LoVo (cell line): Measurements from ENCODE around the gene GAPVD1.
"Not testable (repeated sequence)": the region's sequence is repeated elsewhere in the genome, so short reads cannot be mapped to it uniquely, and the experiment has no call there.

ENCODE experiments used
- DNase-seq: peaks from one replicate; pipeline ENCODE4 v3.0.0-alpha.2; 2016; ENCODE audit warnings: low spot score

Gene GAPVD1

GRCh38 chr9:125246261-125246667 is 15.4 kb upstream of the GAPVD1 start:
- no peak for DNase-seq

- DNase-seq: no peak
These were observed 7.4 kb upstream of the GAPVD1 start for GRCh38 chr9:125254231-125254630.

- no peak for DNase-seq
These were observed 5.7 kb upstream of the GAPVD1 start for GRCh38 chr9:125255781-125256391.

GRCh38 chr9:125258160-125258785 is 3.4 kb upstream of the GAPVD1 start:
- DNase-seq: no peak

GRCh38 chr9:125258832-125259534 is 2.6 kb upstream of the GAPVD1 start:
- DNase-seq: no peak

- no peak for DNase-seq
These were observed 1.1 kb upstream of the GAPVD1 start for GRCh38 chr9:125260561-125260960.

GRCh38 chr9:125262294-125262991 is 817 bp downstream of the GAPVD1 start:
- no peak for DNase-seq

- DNase-seq: not testable (repeated sequence)
These were observed 2.4 kb downstream of the GAPVD1 start for GRCh38 chr9:125264068-125264467.

GRCh38 chr9:125268394-125269013 is 6.9 kb downstream of the GAPVD1 start:
- no peak for DNase-seq

- no peak for DNase-seq
These were observed 7.4 kb downstream of the GAPVD1 start for GRCh38 chr9:125269014-125269397.

- no peak for DNase-seq
These were observed 9.5 kb downstream of the GAPVD1 start for GRCh38 chr9:125271081-125271480.

- DNase-seq: peak; percentile 54
These were observed 11.1 kb downstream of the GAPVD1 start for GRCh38 chr9:125272697-125273096.

- no peak for DNase-seq
These were observed 15.1 kb downstream of the GAPVD1 start for GRCh38 chr9:125276771-125277170.

GRCh38 chr9:125277411-125277810 is 15.8 kb downstream of the GAPVD1 start:
- no peak for DNase-seq

- no peak for DNase-seq
These were observed 19.3 kb downstream of the GAPVD1 start for GRCh38 chr9:125280945-125281344.

- no peak for DNase-seq
These were observed 23.2 kb downstream of the GAPVD1 start for GRCh38 chr9:125284855-125285254.

- not testable (repeated sequence) for DNase-seq
These were observed 25.4 kb downstream of the GAPVD1 start for GRCh38 chr9:125286935-125287433.

GRCh38 chr9:125293134-125293533 is 31.5 kb downstream of the GAPVD1 start:
- no peak for DNase-seq

- DNase-seq: no peak
These were observed 34.0 kb downstream of the GAPVD1 start for GRCh38 chr9:125295657-125296056.

GRCh38 chr9:125296843-125297372 is 35.3 kb downstream of the GAPVD1 start:
- peak; percentile 60 for DNase-seq

GRCh38 chr9:125297917-125298316 is 36.3 kb downstream of the GAPVD1 start:
- DNase-seq: no peak

- no peak for DNase-seq
These were observed 40.6 kb downstream of the GAPVD1 start for GRCh38 chr9:125302241-125302640.
